Measurements from ENCODE around the gene ZMAT5. TPM values are rescaled to one million over a fixed set of nuclear protein-coding genes. Genes with fewer than 3 reads are reported as not detected.

Gene ZMAT5
- total and polyA plus RNA-seq, 2 of the 13 experiments (the other 11 are each of a cell fraction or from before 2014, with no cell fraction given), result 20.7 to 27.8 TPM

DNA sequence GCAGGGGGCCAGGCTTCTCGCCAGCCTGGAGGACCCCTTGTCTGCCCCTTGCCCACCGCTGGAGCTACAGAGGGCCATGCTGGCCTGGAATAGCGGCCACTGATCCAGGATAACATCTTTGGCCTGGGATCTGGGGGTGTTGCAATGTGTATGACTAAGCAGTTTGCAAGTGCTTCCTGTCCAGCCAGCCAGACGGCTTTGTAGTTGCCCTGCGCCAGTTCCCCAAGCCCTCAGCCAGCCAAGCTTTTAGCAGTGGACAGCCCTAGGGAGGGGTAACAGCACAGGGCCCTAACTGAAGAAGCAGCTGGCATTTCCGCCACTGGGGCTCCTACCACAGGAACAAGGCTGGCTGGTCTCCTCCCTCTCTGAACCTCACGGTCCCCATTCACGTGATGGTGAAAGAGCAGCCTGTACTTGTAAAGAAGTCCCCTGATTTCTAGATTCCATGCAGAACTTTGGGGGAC, 32.4 kb upstream of the ZMAT5 start (continued):
- TF ChIP-seq, protein P1, sequence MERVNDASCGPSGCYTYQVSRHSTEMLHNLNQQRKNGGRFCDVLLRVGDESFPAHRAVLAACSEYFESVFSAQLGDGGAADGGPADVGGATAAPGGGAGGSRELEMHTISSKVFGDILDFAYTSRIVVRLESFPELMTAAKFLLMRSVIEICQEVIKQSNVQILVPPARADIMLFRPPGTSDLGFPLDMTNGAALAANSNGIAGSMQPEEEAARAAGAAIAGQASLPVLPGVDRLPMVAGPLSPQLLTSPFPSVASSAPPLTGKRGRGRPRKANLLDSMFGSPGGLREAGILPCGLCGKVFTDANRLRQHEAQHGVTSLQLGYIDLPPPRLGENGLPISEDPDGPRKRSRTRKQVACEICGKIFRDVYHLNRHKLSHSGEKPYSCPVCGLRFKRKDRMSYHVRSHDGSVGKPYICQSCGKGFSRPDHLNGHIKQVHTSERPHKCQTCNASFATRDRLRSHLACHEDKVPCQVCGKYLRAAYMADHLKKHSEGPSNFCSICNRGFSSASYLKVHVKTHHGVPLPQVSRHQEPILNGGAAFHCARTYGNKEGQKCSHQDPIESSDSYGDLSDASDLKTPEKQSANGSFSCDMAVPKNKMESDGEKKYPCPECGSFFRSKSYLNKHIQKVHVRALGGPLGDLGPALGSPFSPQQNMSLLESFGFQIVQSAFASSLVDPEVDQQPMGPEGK (CRISPR knock-in tag; IDR thresholded peaks at IDR 0.05), result peak; percentile 41; the same call in 1 of the 2 replicates
- TF ChIP-seq IKZF1 (IDR thresholded peaks at IDR 0.05) (no peak), GATAD1 (CRISPR knock-in tag; IDR thresholded peaks at IDR 0.05) (peak; percentile 49; the same call in 1 of the 2 replicates), ZNF558 (CRISPR knock-in tag; IDR thresholded peaks at IDR 0.05; ENCODE audit: borderline replicate concordance) (no peak), SOX6 (IDR thresholded peaks at IDR 0.05) (no peak), SOX6 (CRISPR knock-in tag; IDR thresholded peaks at IDR 0.05) (peak; percentile 65), ZNF564 (CRISPR knock-in tag; IDR thresholded peaks at IDR 0.05) (no peak), HMG20A (CRISPR knock-in tag; IDR thresholded peaks at IDR 0.05; ENCODE audit: borderline replicate concordance) (0 out of 2 replicates have a peak, but pooled peaks have one; percentile 24), CBX5 (CRISPR knock-in tag; IDR thresholded peaks at IDR 0.05; ENCODE audit: borderline replicate concordance) (0 out of 2 replicates have a peak, but pooled peaks have one; percentile 75), CAMTA2 (CRISPR knock-in tag; IDR thresholded peaks at IDR 0.05; ENCODE audit: borderline replicate concordance) (no peak), ZC3H4 (CRISPR knock-in tag; IDR thresholded peaks at IDR 0.05; ENCODE audit: borderline replicate concordance) (no peak), MED8 (CRISPR knock-in tag; IDR thresholded peaks at IDR 0.05; ENCODE audit: insufficient replicate concordance) (peak; percentile 19), ZFY (CRISPR knock-in tag; IDR thresholded peaks at IDR 0.05) (peak; percentile 57; the same call in 1 of the 2 replicates), MAFG (CRISPR knock-in tag; IDR thresholded peaks at IDR 0.05) (peak; percentile 93), POLR2AphosphoS5 (IDR thresholded peaks at IDR 0.05; ENCODE audit: low read depth, low read length) (no peak), KDM1A (CRISPR knock-in tag; IDR thresholded peaks at IDR 0.05) (no peak), NR1H2 (CRISPR knock-in tag; IDR thresholded peaks at IDR 0.05; ENCODE audit: borderline replicate concordance, low read depth) (no peak), SALL1 (CRISPR knock-in tag; IDR thresholded peaks at IDR 0.05) (peak; percentile 77), ZSCAN9 (CRISPR knock-in tag; IDR thresholded peaks at IDR 0.05; ENCODE audit: borderline replicate concordance) (peak; percentile 75; the same call in 1 of the 2 replicates), TFE3 (CRISPR knock-in tag; IDR thresholded peaks at IDR 0.05) (peak; percentile 41; the same call in 1 of the 2 replicates)
- TF ChIP-seq, protein P2, sequence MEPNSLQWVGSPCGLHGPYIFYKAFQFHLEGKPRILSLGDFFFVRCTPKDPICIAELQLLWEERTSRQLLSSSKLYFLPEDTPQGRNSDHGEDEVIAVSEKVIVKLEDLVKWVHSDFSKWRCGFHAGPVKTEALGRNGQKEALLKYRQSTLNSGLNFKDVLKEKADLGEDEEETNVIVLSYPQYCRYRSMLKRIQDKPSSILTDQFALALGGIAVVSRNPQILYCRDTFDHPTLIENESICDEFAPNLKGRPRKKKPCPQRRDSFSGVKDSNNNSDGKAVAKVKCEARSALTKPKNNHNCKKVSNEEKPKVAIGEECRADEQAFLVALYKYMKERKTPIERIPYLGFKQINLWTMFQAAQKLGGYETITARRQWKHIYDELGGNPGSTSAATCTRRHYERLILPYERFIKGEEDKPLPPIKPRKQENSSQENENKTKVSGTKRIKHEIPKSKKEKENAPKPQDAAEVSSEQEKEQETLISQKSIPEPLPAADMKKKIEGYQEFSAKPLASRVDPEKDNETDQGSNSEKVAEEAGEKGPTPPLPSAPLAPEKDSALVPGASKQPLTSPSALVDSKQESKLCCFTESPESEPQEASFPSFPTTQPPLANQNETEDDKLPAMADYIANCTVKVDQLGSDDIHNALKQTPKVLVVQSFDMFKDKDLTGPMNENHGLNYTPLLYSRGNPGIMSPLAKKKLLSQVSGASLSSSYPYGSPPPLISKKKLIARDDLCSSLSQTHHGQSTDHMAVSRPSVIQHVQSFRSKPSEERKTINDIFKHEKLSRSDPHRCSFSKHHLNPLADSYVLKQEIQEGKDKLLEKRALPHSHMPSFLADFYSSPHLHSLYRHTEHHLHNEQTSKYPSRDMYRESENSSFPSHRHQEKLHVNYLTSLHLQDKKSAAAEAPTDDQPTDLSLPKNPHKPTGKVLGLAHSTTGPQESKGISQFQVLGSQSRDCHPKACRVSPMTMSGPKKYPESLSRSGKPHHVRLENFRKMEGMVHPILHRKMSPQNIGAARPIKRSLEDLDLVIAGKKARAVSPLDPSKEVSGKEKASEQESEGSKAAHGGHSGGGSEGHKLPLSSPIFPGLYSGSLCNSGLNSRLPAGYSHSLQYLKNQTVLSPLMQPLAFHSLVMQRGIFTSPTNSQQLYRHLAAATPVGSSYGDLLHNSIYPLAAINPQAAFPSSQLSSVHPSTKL (CRISPR knock-in tag; IDR thresholded peaks at IDR 0.05), result peak; percentile 78
- TF ChIP-seq, protein P3, sequence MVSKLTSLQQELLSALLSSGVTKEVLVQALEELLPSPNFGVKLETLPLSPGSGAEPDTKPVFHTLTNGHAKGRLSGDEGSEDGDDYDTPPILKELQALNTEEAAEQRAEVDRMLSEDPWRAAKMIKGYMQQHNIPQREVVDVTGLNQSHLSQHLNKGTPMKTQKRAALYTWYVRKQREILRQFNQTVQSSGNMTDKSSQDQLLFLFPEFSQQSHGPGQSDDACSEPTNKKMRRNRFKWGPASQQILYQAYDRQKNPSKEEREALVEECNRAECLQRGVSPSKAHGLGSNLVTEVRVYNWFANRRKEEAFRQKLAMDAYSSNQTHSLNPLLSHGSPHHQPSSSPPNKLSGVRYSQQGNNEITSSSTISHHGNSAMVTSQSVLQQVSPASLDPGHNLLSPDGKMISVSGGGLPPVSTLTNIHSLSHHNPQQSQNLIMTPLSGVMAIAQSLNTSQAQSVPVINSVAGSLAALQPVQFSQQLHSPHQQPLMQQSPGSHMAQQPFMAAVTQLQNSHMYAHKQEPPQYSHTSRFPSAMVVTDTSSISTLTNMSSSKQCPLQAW (CRISPR knock-in tag; IDR thresholded peaks at IDR 0.05), result peak; percentile 47; the same call in 1 of the 2 replicates
